Thymus (tissue), 11 donors: ENCODE data around the gene GNA12. TPM values are rescaled to one million over a fixed set of nuclear protein-coding genes. Genes with fewer than 3 reads are reported as not detected.
"Not testable (repeated sequence)": the region's sequence is repeated elsewhere in the genome, so short reads cannot be mapped to it uniquely, and the experiment has no call there.

Experiments used
- DNase-seq, 9 donors: peaks; one replicate each; pipeline ENCODE4 v3.0.0-alpha.2; 2013; ENCODE audit warnings: low spot score in 9 of 9, low read depth in 6 of 9, missing footprints in 1 of 9
- H3K27ac ChIP-seq, 2 donors: one replicate each; pipeline ENCODE4 v1.5.1; 2013; ENCODE audit warnings: control low read depth in 1 of 2, low read depth in 1 of 2, low read length in 1 of 2, mild to moderate bottlenecking in 1 of 2, moderate library complexity in 1 of 2
- H3K27me3 ChIP-seq, 2 donors: one replicate each; pipeline ENCODE4 v1.5.1; 2013; ENCODE audit warnings: low read length in 1 of 2; ENCODE audit not compliant: control insufficient read depth in 2 of 2, insufficient read depth in 1 of 2
- H3K36me3 ChIP-seq, 2 donors: one replicate each; pipeline ENCODE4 v1.5.1; 2013; ENCODE audit warnings: low read length in 1 of 2, mild to moderate bottlenecking in 1 of 2, moderate library complexity in 1 of 2; ENCODE audit not compliant: control insufficient read depth in 2 of 2, insufficient read depth in 2 of 2
- H3K4me1 ChIP-seq, 2 donors: one replicate each; pipeline ENCODE4 v1.5.1; 2013; ENCODE audit warnings: low read length in 2 of 2; ENCODE audit not compliant: control insufficient read depth in 2 of 2, insufficient read depth in 2 of 2
- H3K4me3 ChIP-seq, 2 donors: one replicate each; pipeline ENCODE4 v1.5.1; 2013; ENCODE audit warnings: low read length in 2 of 2, control low read depth in 1 of 2, mild to moderate bottlenecking in 1 of 2
- H3K9me3 ChIP-seq, 2 donors: one replicate each; pipeline ENCODE4 v1.5.1; 2013; ENCODE audit warnings: low read length in 1 of 2, mild to moderate bottlenecking in 1 of 2; ENCODE audit not compliant: control insufficient read depth in 2 of 2, insufficient read depth in 1 of 2
- WGBS: extraction: QIAGEN DNeasy Blood & Tissue Kit; methylation state at CpG from one replicate; pipeline ENCODE4 v1.1.7; 2013; 5-methylcytosine and 5-hydroxymethylcytosine counted together
- polyA plus RNA-seq: library from polyadenylated mRNA; stranded (reverse); fragments of 200-250 nt; gene quantifications from one replicate; pipeline ENCODE4 v1.2.3, GENCODE V29; 2013
- total RNA-seq: library from RNA; stranded (reverse); fragments of 120-200 nt; gene quantifications from one replicate; pipeline ENCODE4 v1.2.4, GENCODE V29; 2013
- donor health status: healthy.

GNA12 gene
- total and polyA plus RNA-seq, 2 donors = 4.4 to 11.9 TPM

- no peak overlapping the region for H3K4me3 ChIP-seq
- no peaks in the 10 kb centered on the region for H3K9me3 ChIP-seq
- H3K4me1 ChIP-seq = no peaks in the 10 kb centered on the region
- no peak for DNase-seq
- 95% methylated on average over 27 of the region's 27 CpGs for WGBS
- H3K27me3 ChIP-seq = peaks cover 13 to 41% of the 10 kb centered on the region in 2 donors
- no peak overlapping the region for H3K27ac ChIP-seq
- H3K36me3 ChIP-seq = no peaks in the 10 kb centered on the region
These were observed 161.9 kb downstream of the GNA12 start for GRCh38 chr7:2681929-2682799.

- peak in 5 of 9 donors; percentile 13 to 57 (median 24) for DNase-seq
- Histone ChIP-seq H3K27ac (no peak overlapping the region), H3K9me3 (no peaks in the 10 kb centered on the region), H3K36me3 (no peaks in the 10 kb centered on the region), H3K4me3 (no peak overlapping the region), H3K4me1 (no peaks in the 10 kb centered on the region), H3K27me3 (peaks cover 2 to 29% of the 10 kb centered on the region in 2 donors)
- WGBS = 69% methylated on average over 27 of the region's 27 CpGs
These were observed 163.2 kb downstream of the GNA12 start for GRCh38 chr7:2680792-2681490.

GRCh38 chr7:2680256-2680655 is 163.9 kb downstream of the GNA12 start:
- H3K4me3 ChIP-seq = no peak overlapping the region
- H3K36me3 ChIP-seq = no peaks in the 10 kb centered on the region
- H3K27me3 ChIP-seq = peaks cover 0 to 26% of the 10 kb centered on the region in 2 donors
- H3K9me3 ChIP-seq = no peaks in the 10 kb centered on the region
- WGBS = 93% methylated on average over 13 of the region's 13 CpGs
- H3K4me1 ChIP-seq = no peaks in the 10 kb centered on the region
- no peak overlapping the region for H3K27ac ChIP-seq
- DNase-seq = no peak

GRCh38 chr7:2679135-2680127 is 164.7 kb downstream of the GNA12 start:
- H3K4me1 ChIP-seq, DNase-seq, H3K27ac ChIP-seq, H3K36me3 ChIP-seq, H3K9me3 ChIP-seq, H3K4me3 ChIP-seq: not testable (repeated sequence)
- peaks cover 0 to 22% of the 10 kb centered on the region in 2 donors for H3K27me3 ChIP-seq
- WGBS = 88% methylated on average over 63 of the region's 64 CpGs

- WGBS = 88% methylated on average over 15 of the region's 15 CpGs
These were observed 165.7 kb downstream of the GNA12 start for GRCh38 chr7:2678454-2678853.

More at GRCh38 chr7:2678454-2678853, 165.7 kb downstream of the GNA12 start:
- H3K4me3 ChIP-seq, H3K27ac ChIP-seq, H3K4me1 ChIP-seq, H3K9me3 ChIP-seq, DNase-seq, H3K36me3 ChIP-seq: not testable (repeated sequence)
- peaks cover 0 to 21% of the 10 kb centered on the region in 2 donors for H3K27me3 ChIP-seq

Other genes starting within 250 kb of the GNA12 start
- 4.4 TPM for gene TTYH3, start 212.3 kb downstream of the GNA12 start, total RNA-seq
- 20.4 TPM for gene TTYH3, start 212.3 kb downstream of the GNA12 start, polyA plus RNA-seq
- gene AMZ1, start 156.1 kb downstream of the GNA12 start, total RNA-seq = 0.05 TPM
- 0.07 TPM for gene AMZ1, start 156.1 kb downstream of the GNA12 start, polyA plus RNA-seq
- gene CARD11, start 199.6 kb upstream of the GNA12 start, total RNA-seq = 7.2 TPM
- 19.4 TPM for gene CARD11, start 199.6 kb upstream of the GNA12 start, polyA plus RNA-seq